Prostate gland (tissue), 2 donors: ENCODE data around the gene LIF.

Experiments used
- POLR2A ChIP-seq: fragments of 450-650 bp; IDR thresholded peaks from one replicate; pipeline ENCODE4 v1.6.1; 2016; ENCODE audit warnings: antibody characterized with exemption, mild to moderate bottlenecking
- POLR2AphosphoS5 ChIP-seq: sonication (generic); formaldehyde crosslinking; IDR thresholded peaks from one replicate; pipeline ENCODE4 v1.6.1; 2017; ENCODE audit warnings: antibody characterized with exemption
- TF ChIP-seq, protein P1 (sequence below), 4 experiments: fragments of 200-600 bp in 2 of 4; fragments of 450-650 bp in 2 of 4; sonication (generic) in 2 of 4; IDR thresholded peaks; 1 replicate in 3 of 4; 2 replicates in 1 of 4; pipeline ENCODE4 v1.5.1; 2016 to 2019; ENCODE audit warnings: antibody characterized with exemption in 4 of 4, mild to moderate bottlenecking in 2 of 4, moderate library complexity in 2 of 4

DNA sequence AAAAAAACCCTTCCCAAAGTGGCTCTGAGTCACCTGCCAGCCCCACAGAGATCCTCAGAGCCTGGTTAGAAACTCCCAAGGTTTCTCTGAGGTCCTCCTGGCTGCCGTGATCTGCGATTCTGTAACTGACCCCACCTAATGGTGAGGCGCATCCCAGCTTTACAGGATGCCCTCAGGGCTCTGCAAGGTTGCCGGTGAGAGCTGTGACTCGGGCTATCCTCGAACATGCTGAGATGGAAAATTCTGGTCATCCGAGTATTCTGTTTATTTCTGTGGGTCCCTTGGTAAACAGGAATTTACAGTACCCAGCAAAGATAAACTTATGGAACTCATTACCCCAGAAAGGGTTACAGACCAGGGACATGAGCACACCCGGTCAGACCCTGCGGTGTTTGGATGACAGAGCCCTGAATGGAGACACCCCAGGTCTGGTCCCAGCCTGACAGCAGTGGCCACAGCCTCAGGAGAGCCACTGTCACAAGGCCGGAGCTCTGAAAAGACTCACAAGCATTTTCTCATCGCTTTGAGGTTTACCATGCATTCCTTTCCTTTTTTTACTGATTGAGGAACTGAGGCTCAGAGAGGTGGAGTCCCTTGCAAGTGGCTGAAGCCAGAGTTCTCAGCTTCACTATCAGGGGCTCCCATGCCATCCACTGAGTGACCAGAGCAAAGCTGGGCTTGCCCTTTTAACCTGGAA is 22.2 kb downstream of the LIF start:
- TF ChIP-seq, protein P1, sequence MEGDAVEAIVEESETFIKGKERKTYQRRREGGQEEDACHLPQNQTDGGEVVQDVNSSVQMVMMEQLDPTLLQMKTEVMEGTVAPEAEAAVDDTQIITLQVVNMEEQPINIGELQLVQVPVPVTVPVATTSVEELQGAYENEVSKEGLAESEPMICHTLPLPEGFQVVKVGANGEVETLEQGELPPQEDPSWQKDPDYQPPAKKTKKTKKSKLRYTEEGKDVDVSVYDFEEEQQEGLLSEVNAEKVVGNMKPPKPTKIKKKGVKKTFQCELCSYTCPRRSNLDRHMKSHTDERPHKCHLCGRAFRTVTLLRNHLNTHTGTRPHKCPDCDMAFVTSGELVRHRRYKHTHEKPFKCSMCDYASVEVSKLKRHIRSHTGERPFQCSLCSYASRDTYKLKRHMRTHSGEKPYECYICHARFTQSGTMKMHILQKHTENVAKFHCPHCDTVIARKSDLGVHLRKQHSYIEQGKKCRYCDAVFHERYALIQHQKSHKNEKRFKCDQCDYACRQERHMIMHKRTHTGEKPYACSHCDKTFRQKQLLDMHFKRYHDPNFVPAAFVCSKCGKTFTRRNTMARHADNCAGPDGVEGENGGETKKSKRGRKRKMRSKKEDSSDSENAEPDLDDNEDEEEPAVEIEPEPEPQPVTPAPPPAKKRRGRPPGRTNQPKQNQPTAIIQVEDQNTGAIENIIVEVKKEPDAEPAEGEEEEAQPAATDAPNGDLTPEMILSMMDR (IDR thresholded peaks at IDR 0.05) = no peak
- TF ChIP-seq POLR2A (no peak), POLR2AphosphoS5 (no peak)
